Uterus (tissue), 2 donors: ENCODE results near the gene TNRC6C.

ENCODE experiments used
- CTCF ChIP-seq, 4 experiments: fragments of 200-600 bp in 2 of 4; fragments of 450-650 bp in 2 of 4; sonication (generic) in 2 of 4; IDR thresholded peaks; one replicate each; pipeline ENCODE4 v1.5.1; 2016 to 2019; ENCODE audit warnings: antibody characterized with exemption in 4 of 4, mild to moderate bottlenecking in 2 of 4, moderate library complexity in 1 of 4
- POLR2A ChIP-seq, 2 donors: fragments of 450-650 bp; IDR thresholded peaks; one replicate each; pipeline ENCODE4 v1.6.1; 2016; ENCODE audit warnings: antibody characterized with exemption in 2 of 2, mild to moderate bottlenecking in 1 of 2, moderate library complexity in 1 of 2

- TF ChIP-seq CTCF (IDR thresholded peaks at IDR 0.05) (no peak), POLR2A (IDR thresholded peaks at IDR 0.05) (no peak)
Observed at GRCh38 chr17:77942112-77942988, 16.2 kb upstream of the TNRC6C start.
